H9 (cell line): Measurements from ENCODE around the gene ZNF691. TPM values are rescaled to one million over a fixed set of nuclear protein-coding genes. Genes with fewer than 3 reads are reported as not detected.

Experiments
- DNase-seq: peaks from one replicate; pipeline ENCODE4 v3.0.0-alpha.2; 2017
- H2AFZ ChIP-seq: one replicate; pipeline ENCODE4 v1.6.1; 2013; ENCODE audit warnings: mild to moderate bottlenecking, low read length, control low read depth, moderate library complexity
- H2AK5ac ChIP-seq: 2 replicates; pipeline ENCODE4 v1.6.1; 2013; ENCODE audit warnings: low read length, control low read depth, mixed read lengths; ENCODE audit not compliant: insufficient read length
- H2BK120ac ChIP-seq: one replicate; pipeline ENCODE4 v1.6.1; 2013; ENCODE audit warnings: low read depth, mild to moderate bottlenecking, low read length, control low read depth, inconsistent platforms; ENCODE audit not compliant: poor library complexity, severe bottlenecking
- H2BK12ac ChIP-seq: 2 replicates; pipeline ENCODE4 v1.6.1; 2013; ENCODE audit warnings: low read length, control low read depth, mixed read lengths, low read depth; ENCODE audit not compliant: insufficient read length
- H2BK15ac ChIP-seq: 2 replicates; pipeline ENCODE4 v1.6.1; 2013; ENCODE audit warnings: low read depth, low read length, control low read depth
- H2BK20ac ChIP-seq: one replicate; pipeline ENCODE4 v1.6.1; 2013; ENCODE audit warnings: low read depth, mild to moderate bottlenecking, low read length, control low read depth, inconsistent platforms; ENCODE audit not compliant: poor library complexity, severe bottlenecking
- H2BK5ac ChIP-seq: 2 replicates; pipeline ENCODE4 v1.6.1; 2013; ENCODE audit warnings: low read length, control low read depth, mixed read lengths; ENCODE audit not compliant: insufficient read length
- H3K14ac ChIP-seq: 2 replicates; pipeline ENCODE4 v1.6.1; 2013; ENCODE audit warnings: low read length, control low read depth; ENCODE audit not compliant: insufficient read depth
- H3K18ac ChIP-seq: 2 replicates; pipeline ENCODE4 v1.6.1; 2013; ENCODE audit warnings: low read depth, mild to moderate bottlenecking, mixed read lengths, low read length, control low read depth; ENCODE audit not compliant: insufficient read length
- H3K23ac ChIP-seq: 2 replicates; pipeline ENCODE4 v1.6.1; 2013; ENCODE audit warnings: low read length, control low read depth, mixed read lengths, low read depth; ENCODE audit not compliant: insufficient read length
- H3K23me2 ChIP-seq: 2 replicates; pipeline ENCODE4 v1.6.1; 2013; ENCODE audit warnings: low read depth, mild to moderate bottlenecking, mixed read lengths, low read length, control low read depth; ENCODE audit not compliant: insufficient read length, poor library complexity, severe bottlenecking
- H3K27ac ChIP-seq: 2 replicates; pipeline ENCODE4 v1.5.1; 2013; ENCODE audit warnings: low read length, control low read depth, mixed read lengths, low read depth; ENCODE audit not compliant: insufficient read length
- H3K27me3 ChIP-seq: 2 replicates; pipeline ENCODE4 v1.6.1; 2013; ENCODE audit warnings: low read length, control low read depth, inconsistent platforms; ENCODE audit not compliant: insufficient read depth
- H3K4ac ChIP-seq: 2 replicates; pipeline ENCODE4 v1.6.1; 2013; ENCODE audit warnings: low read depth, mild to moderate bottlenecking, control low read depth, inconsistent platforms, low read length, moderate library complexity
- H3K4me1 ChIP-seq: 2 replicates; pipeline ENCODE4 v1.6.1; 2013; ENCODE audit warnings: low read length, control low read depth, inconsistent platforms; ENCODE audit not compliant: insufficient read depth
- H3K4me2 ChIP-seq: 2 replicates; pipeline ENCODE4 v1.6.1; 2013; ENCODE audit warnings: low read length, control low read depth, mixed read lengths; ENCODE audit not compliant: insufficient read length, insufficient read depth
- H3K56ac ChIP-seq: 2 replicates; pipeline ENCODE4 v1.6.1; 2013; ENCODE audit warnings: low read depth, mild to moderate bottlenecking, mixed read lengths, low read length, control low read depth; ENCODE audit not compliant: insufficient read length
- H3K79me1 ChIP-seq: 2 replicates; pipeline ENCODE4 v1.6.1; 2013; ENCODE audit warnings: low read depth, mild to moderate bottlenecking, moderate library complexity, low read length, control low read depth, inconsistent platforms; ENCODE audit not compliant: insufficient read depth, poor library complexity, severe bottlenecking
- H3K79me2 ChIP-seq: 2 replicates; pipeline ENCODE4 v1.6.1; 2013; ENCODE audit warnings: low read length, control low read depth, inconsistent platforms; ENCODE audit not compliant: insufficient read depth
- H3K9ac ChIP-seq: 2 replicates; pipeline ENCODE4 v1.6.1; 2013; ENCODE audit warnings: low read length, control low read depth, mixed read lengths; ENCODE audit not compliant: insufficient read length; ENCODE audit errors: extremely low read depth
- H3K9me3 ChIP-seq: one replicate; pipeline ENCODE4 v1.6.1; 2013; ENCODE audit warnings: low read depth, low read length, inconsistent platforms; ENCODE audit not compliant: control insufficient read depth
- H3T11ph ChIP-seq: one replicate; pipeline ENCODE4 v1.6.1; 2013; ENCODE audit warnings: mild to moderate bottlenecking, low read length, control low read depth, inconsistent platforms
- H4K20me1 ChIP-seq: one replicate; pipeline ENCODE4 v1.6.1; 2013; ENCODE audit not compliant: control insufficient read depth, insufficient read length, insufficient read depth
- H4K5ac ChIP-seq: 2 replicates; pipeline ENCODE4 v1.6.1; 2013; ENCODE audit warnings: low read depth, mild to moderate bottlenecking, mixed read lengths, low read length, control low read depth; ENCODE audit not compliant: insufficient read length
- H4K8ac ChIP-seq: replicated peaks from 2 replicates; pipeline ENCODE4 v1.6.1; 2013; ENCODE audit warnings: low read length, control low read depth, mixed read lengths, low read depth; ENCODE audit not compliant: insufficient read length
- H4K91ac ChIP-seq: 2 replicates; pipeline ENCODE4 v1.6.1; 2013; ENCODE audit warnings: low read depth, mild to moderate bottlenecking, moderate library complexity, mixed read lengths, low read length, control low read depth; ENCODE audit not compliant: insufficient read length
- H3K27ac Mint-ChIP-seq, 3 experiments: 2 replicates in 2 of 3; 3 replicates in 1 of 3; pipeline ENCODE4 v1.8.0; 2020 to 2021; ENCODE audit warnings: mixed read lengths in 3 of 3, mild to moderate bottlenecking in 1 of 3, moderate library complexity in 1 of 3
- H3K27me3 Mint-ChIP-seq: 2 replicates; pipeline ENCODE4 v1.8.0; 2021; ENCODE audit warnings: low read depth, mild to moderate bottlenecking, moderate library complexity, mixed read lengths
- H3K36me3 Mint-ChIP-seq, 3 experiments: 2 replicates in 2 of 3; 3 replicates in 1 of 3; pipeline ENCODE4 v1.8.0; 2020 to 2021; ENCODE audit warnings: low read depth in 3 of 3, mixed read lengths in 3 of 3; ENCODE audit not compliant: insufficient read depth in 1 of 3
- H3K4me1 Mint-ChIP-seq, 2 experiments: 2 replicates each; pipeline ENCODE4 v1.8.0; 2020; ENCODE audit warnings: mixed read lengths in 2 of 2
- H3K4me3 Mint-ChIP-seq, 2 experiments: 2 replicates in 1 of 2; 3 replicates in 1 of 2; pipeline ENCODE4 v1.8.0; 2020 to 2021; ENCODE audit warnings: mild to moderate bottlenecking in 2 of 2, mixed read lengths in 2 of 2, moderate library complexity in 1 of 2
- H3K9me3 Mint-ChIP-seq, 2 experiments: 2 replicates in 1 of 2; 3 replicates in 1 of 2; pipeline ENCODE4 v1.8.0; 2020; ENCODE audit warnings: mild to moderate bottlenecking in 2 of 2, mixed read lengths in 2 of 2, moderate library complexity in 1 of 2
- WGBS: extraction: QIAGEN DNeasy Blood & Tissue Kit; methylation state at CpG from one replicate; pipeline ENCODE4 v1.1.7; 2013; ENCODE audit warnings: missing lambda C conversion rate, low lambda C conversion rate, mixed read lengths; ENCODE audit not compliant: insufficient read length; ENCODE audit errors: extremely low coverage; 5-methylcytosine and 5-hydroxymethylcytosine counted together
- total RNA-seq: library from RNA; stranded (reverse); gene quantifications from 2 replicates; pipeline ENCODE4 v1.2.1, GENCODE V29; 2021
- TF ChIP-seq, protein P1 (sequence below): fragments of 200-600 bp; sonication (generic); conservative IDR thresholded peaks from 3 replicates; pipeline ENCODE4 v1.8.0; 2021; ENCODE audit warnings: antibody characterized with exemption, mild to moderate bottlenecking

ZNF691 gene
- total RNA-seq, 1 experiment from 2014 or later = 20.1 TPM

DNA sequence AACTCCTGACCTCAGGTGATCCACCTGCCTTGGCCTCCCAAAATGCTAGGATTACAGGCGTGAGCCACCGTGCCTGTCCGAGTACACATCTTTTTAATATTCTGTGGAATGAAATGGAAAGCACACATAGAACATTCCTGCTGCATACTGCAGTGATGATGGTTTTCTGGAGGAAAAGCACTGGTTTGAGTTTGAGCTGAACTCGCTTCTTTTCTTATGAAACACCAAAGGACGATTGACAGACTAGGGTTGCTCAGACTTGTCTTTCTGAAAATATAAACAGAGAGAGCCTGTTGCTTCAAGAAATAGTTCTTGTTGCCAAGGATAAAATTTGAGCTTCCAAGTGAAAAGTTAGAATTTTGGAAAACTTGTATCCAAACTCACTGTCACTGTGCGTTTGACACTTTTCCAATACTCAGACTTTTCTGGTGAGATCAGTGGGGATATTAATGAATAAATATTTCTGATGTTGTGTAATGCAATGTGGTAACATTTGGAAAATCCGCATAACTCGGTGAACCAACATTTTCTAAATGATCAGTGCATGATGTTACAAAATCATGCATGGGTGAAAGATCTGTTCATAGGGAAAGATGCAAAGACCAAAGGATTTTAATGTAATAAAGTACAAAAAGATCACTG lies 44.5 kb upstream of the ZNF691 start:
- no peak overlapping the region for H2BK12ac ChIP-seq
- no CpG with 5 or more reads among the region's 8 CpGs for WGBS
- no peaks in the 10 kb centered on the region for H3K27me3 ChIP-seq

More for the DNA sequence above, 44.5 kb upstream of the ZNF691 start:
- Histone ChIP-seq H2AK5ac (no peak overlapping the region), H3T11ph (no peak overlapping the region), H4K8ac (no peak overlapping the region), H2AFZ (no peak overlapping the region), H2BK15ac (no peak overlapping the region), H3K23ac (no peak overlapping the region), H2BK20ac (no peak overlapping the region), H3K27ac (no peak overlapping the region), H3K79me1 (no peaks in the 10 kb centered on the region), H4K20me1 (no peaks in the 10 kb centered on the region), H3K18ac (no peak overlapping the region), H3K23me2 (no peaks in the 10 kb centered on the region), H3K4me2 (no peak overlapping the region), H4K5ac (no peak overlapping the region), H3K9me3 (no peaks in the 10 kb centered on the region), H4K91ac (no peak overlapping the region), H2BK120ac (no peak overlapping the region), H2BK5ac (no peak overlapping the region), H3K14ac (no peak overlapping the region), H3K56ac (no peak overlapping the region), H3K4ac (no peak overlapping the region), H3K79me2 (no peaks in the 10 kb centered on the region), H3K9ac (no peak overlapping the region), H3K4me1 (no peaks in the 10 kb centered on the region)
- DNase-seq = no peak
- H3K9me3 Mint-ChIP-seq = peaks cover 17 to 19% of the 10 kb centered on the region in 2 experiments
- peaks cover 19 to 30% (median 30%) of the 10 kb centered on the region in 3 experiments for H3K36me3 Mint-ChIP-seq
- no peak overlapping the region for H3K4me3 Mint-ChIP-seq
- H3K27me3 Mint-ChIP-seq = no peaks in the 10 kb centered on the region; the same call in 1 of the 2 replicates
- no peaks in the 10 kb centered on the region for H3K4me1 Mint-ChIP-seq
- no peak overlapping the region for H3K27ac Mint-ChIP-seq
- TF ChIP-seq, protein P1, sequence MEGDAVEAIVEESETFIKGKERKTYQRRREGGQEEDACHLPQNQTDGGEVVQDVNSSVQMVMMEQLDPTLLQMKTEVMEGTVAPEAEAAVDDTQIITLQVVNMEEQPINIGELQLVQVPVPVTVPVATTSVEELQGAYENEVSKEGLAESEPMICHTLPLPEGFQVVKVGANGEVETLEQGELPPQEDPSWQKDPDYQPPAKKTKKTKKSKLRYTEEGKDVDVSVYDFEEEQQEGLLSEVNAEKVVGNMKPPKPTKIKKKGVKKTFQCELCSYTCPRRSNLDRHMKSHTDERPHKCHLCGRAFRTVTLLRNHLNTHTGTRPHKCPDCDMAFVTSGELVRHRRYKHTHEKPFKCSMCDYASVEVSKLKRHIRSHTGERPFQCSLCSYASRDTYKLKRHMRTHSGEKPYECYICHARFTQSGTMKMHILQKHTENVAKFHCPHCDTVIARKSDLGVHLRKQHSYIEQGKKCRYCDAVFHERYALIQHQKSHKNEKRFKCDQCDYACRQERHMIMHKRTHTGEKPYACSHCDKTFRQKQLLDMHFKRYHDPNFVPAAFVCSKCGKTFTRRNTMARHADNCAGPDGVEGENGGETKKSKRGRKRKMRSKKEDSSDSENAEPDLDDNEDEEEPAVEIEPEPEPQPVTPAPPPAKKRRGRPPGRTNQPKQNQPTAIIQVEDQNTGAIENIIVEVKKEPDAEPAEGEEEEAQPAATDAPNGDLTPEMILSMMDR = no peak
